ENCODE measurements around the gene ENO2.

DNA sequence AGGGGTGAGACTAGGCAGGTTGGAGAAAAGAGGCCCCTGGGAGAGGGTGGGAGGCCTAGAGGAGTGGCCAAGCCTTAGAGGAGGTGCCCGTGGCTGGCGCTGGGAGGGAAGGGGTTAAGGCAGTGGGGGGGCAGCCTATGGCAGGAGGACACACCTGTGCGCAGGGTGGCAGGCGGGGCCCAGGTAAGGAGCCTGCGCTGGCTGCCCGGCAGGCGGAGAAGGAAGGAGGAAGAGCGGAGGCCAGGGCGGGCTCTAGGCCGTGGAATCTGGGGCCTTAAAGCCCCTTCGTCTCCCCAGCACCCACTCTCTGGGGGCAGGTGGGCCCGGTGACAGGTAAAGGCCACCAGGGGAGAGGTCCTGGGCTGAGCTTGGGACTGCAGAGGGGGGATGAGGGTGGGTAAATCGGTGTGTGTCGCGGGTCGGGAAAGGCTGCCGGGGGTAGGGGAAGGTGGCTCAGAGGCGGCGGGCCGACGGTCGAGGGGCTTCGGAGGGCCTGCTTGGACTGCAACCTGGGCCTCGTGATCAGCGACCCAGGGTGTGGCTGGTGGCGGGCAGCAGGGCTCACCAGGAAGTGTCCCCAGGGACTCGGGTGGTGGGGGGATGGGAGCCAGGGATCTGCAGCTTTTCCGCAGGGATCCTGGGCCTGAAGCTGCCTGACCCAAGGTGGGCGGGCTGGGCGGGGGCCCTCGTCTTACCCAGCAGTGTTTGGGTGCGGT, 48.8 kb downstream of the ENO2 start:
- TF ChIP-seq, protein P1, sequence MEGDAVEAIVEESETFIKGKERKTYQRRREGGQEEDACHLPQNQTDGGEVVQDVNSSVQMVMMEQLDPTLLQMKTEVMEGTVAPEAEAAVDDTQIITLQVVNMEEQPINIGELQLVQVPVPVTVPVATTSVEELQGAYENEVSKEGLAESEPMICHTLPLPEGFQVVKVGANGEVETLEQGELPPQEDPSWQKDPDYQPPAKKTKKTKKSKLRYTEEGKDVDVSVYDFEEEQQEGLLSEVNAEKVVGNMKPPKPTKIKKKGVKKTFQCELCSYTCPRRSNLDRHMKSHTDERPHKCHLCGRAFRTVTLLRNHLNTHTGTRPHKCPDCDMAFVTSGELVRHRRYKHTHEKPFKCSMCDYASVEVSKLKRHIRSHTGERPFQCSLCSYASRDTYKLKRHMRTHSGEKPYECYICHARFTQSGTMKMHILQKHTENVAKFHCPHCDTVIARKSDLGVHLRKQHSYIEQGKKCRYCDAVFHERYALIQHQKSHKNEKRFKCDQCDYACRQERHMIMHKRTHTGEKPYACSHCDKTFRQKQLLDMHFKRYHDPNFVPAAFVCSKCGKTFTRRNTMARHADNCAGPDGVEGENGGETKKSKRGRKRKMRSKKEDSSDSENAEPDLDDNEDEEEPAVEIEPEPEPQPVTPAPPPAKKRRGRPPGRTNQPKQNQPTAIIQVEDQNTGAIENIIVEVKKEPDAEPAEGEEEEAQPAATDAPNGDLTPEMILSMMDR (IDR thresholded peaks at IDR 0.05), result no peak
- no peak for TF ChIP-seq POLR2A (IDR thresholded peaks at IDR 0.05)
- TF ChIP-seq EP300 (IDR thresholded peaks at IDR 0.05), result no peak
